HL-60 (cell line): ENCODE measurements around the gene AMDHD1.
"Not testable (repeated sequence)": the region's sequence is repeated elsewhere in the genome, so short reads cannot be mapped to it uniquely, and the experiment has no call there.

ENCODE experiments used
- DNase-seq, 2 experiments: peaks; one replicate each; pipeline ENCODE4 v3.0.0-alpha.2; 2010 to 2020; ENCODE audit warnings: low read depth in 1 of 2, low spot score in 1 of 2
- H3K27ac ChIP-seq: fragments of 250-450 bp; sonication (Bioruptor Pico); replicated peaks from 2 replicates; pipeline ENCODE4 v1.5.1; 2020; ENCODE audit warnings: mild to moderate bottlenecking, moderate library complexity
- H3K27me3 ChIP-seq: fragments of 250-450 bp; sonication (Bioruptor Pico); 2 replicates; pipeline ENCODE4 v1.5.1; 2021; ENCODE audit warnings: mild to moderate bottlenecking, moderate library complexity; ENCODE audit not compliant: insufficient read depth, poor library complexity, severe bottlenecking
- H3K4me3 ChIP-seq: replicated peaks from 2 replicates; pipeline ENCODE4 v1.5.1; 2011; ENCODE audit warnings: mild to moderate bottlenecking, control low read depth, low read length; ENCODE audit not compliant: insufficient read depth
- GABPA ChIP-seq: IDR thresholded peaks from 2 replicates; pipeline ENCODE4 v1.6.1; 2012; ENCODE audit warnings: low read depth
- POLR2AphosphoS5 ChIP-seq: IDR thresholded peaks from 2 replicates; pipeline ENCODE4 v1.6.1; 2012; ENCODE audit warnings: low read depth
- REST ChIP-seq: IDR thresholded peaks from 2 replicates; pipeline ENCODE4 v1.6.1; 2012; ENCODE audit warnings: low read depth; ENCODE audit not compliant: insufficient replicate concordance
- SPI1 ChIP-seq: IDR thresholded peaks from 2 replicates; pipeline ENCODE4 v1.6.1; 2012; ENCODE audit warnings: low read depth, mild to moderate bottlenecking, borderline replicate concordance
- TF ChIP-seq, protein P1 (sequence below): IDR thresholded peaks from one replicate; pipeline ENCODE4 v1.5.1; 2011; ENCODE audit warnings: low read length, control low read depth, inconsistent platforms; ENCODE audit not compliant: insufficient read depth

The AMDHD1 gene

GRCh38 chr12:95966287-95966870 is 23.2 kb downstream of the AMDHD1 start:
- Histone ChIP-seq H3K27me3 (no peaks in the 10 kb centered on the region), H3K27ac (no peak overlapping the region), H3K4me3 (no peak overlapping the region)
- DNase-seq: no peak
- TF ChIP-seq REST (no peak), POLR2AphosphoS5 (no peak), GABPA (no peak), SPI1 (no peak)
- TF ChIP-seq, protein P1, sequence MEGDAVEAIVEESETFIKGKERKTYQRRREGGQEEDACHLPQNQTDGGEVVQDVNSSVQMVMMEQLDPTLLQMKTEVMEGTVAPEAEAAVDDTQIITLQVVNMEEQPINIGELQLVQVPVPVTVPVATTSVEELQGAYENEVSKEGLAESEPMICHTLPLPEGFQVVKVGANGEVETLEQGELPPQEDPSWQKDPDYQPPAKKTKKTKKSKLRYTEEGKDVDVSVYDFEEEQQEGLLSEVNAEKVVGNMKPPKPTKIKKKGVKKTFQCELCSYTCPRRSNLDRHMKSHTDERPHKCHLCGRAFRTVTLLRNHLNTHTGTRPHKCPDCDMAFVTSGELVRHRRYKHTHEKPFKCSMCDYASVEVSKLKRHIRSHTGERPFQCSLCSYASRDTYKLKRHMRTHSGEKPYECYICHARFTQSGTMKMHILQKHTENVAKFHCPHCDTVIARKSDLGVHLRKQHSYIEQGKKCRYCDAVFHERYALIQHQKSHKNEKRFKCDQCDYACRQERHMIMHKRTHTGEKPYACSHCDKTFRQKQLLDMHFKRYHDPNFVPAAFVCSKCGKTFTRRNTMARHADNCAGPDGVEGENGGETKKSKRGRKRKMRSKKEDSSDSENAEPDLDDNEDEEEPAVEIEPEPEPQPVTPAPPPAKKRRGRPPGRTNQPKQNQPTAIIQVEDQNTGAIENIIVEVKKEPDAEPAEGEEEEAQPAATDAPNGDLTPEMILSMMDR: no peak

GRCh38 chr12:95967301-95967700 is 24.2 kb downstream of the AMDHD1 start:
- DNase-seq: no peak
- TF ChIP-seq POLR2AphosphoS5: no peak
- TF ChIP-seq, protein P1: no peak
- TF ChIP-seq GABPA: no peak
- no peak for TF ChIP-seq SPI1
- H3K27ac ChIP-seq: no peak overlapping the region
- no peak overlapping the region for H3K4me3 ChIP-seq
- no peaks in the 10 kb centered on the region for H3K27me3 ChIP-seq

DNA sequence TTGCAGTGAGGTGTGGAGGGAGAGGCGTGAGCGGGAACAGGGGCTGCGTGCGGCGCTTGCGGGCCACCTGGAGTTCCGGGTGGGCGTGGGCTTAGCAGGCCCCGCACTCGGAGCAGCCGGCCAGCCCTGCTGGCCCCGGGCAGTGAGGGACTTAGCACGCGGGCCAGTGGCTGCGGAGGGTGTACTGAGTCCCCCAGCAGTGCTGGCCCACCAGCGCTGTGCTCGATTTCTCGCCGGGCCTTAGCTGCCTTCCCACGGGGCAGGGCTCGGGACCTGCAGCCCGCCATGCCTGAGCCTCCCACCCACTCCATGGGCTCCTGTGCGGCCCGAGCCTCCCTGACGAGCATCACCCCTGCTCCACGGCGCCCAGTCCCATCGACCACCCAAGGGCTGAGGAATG is 26.0 kb downstream of the AMDHD1 start:
- H3K27ac ChIP-seq, H3K27me3 ChIP-seq, H3K4me3 ChIP-seq, DNase-seq: not testable (repeated sequence)

DNA sequence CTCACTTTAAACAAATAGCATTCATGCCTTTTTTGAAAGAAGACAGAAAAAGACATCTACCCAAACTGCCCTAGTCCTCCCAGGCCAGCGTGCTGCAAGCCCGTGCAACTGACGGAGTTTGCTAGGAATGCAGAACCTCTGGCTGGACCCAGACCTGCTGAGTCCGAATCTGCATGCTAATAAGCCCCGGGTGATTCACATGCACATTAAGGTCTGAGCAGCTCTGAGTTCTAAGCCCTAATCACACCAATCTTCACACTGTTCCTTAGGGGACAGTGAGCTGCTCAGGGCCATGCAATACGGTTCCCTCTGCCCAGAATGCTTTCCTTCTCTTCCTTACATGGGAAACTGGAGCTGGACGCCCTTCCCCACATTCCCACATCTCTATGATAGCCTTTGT is 27.8 kb downstream of the AMDHD1 start:
- TF ChIP-seq, protein P1: no peak
- TF ChIP-seq GABPA: no peak
- no peak for TF ChIP-seq POLR2AphosphoS5
- no peak for TF ChIP-seq REST
- no peak for TF ChIP-seq SPI1
- H3K27me3 ChIP-seq: no peaks in the 10 kb centered on the region
- H3K4me3 ChIP-seq: no peak overlapping the region
- no peak overlapping the region for H3K27ac ChIP-seq
- no peak for DNase-seq
